A172 (cell line): ENCODE results near the gene CFL1. TPM values are rescaled to one million over a fixed set of nuclear protein-coding genes. Genes with fewer than 3 reads are reported as not detected.
"Not testable (repeated sequence)": the region's sequence is repeated elsewhere in the genome, so short reads cannot be mapped to it uniquely, and the experiment has no call there.

Experiments
- DNase-seq: peaks from one replicate; pipeline ENCODE4 v3.0.0-alpha.2; 2015; ENCODE audit warnings: low spot score
- total RNA-seq: library from RNA; depleted of rRNA; stranded (reverse); fragments of >200 nt; shearing (Covaris generic); gene quantifications from 2 replicates; pipeline ENCODE4 v1.2.3, GENCODE V29; 2014

The CFL1 gene
- total RNA-seq, 1 experiment from 2014 or later = 1,396 TPM

DNA sequence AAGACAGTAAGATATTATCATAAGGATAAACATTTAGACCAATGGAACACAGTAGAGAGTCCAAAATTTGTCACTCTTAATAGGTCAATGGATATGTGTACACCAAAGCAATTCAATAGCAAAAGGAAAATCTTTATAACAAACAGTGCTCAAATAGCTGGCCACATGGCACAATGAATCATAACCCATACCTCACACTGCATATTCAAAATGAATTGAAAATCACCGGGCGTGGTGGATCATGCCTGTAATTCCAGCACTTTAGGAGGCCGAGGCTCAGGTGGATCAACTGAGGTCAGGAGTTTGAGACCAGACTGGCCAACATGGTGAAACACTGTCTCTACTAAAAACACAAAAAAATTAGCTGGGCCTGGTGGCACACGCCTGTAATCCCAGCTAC, 15.8 kb downstream of the CFL1 start:
- DNase-seq = no peak

DNA sequence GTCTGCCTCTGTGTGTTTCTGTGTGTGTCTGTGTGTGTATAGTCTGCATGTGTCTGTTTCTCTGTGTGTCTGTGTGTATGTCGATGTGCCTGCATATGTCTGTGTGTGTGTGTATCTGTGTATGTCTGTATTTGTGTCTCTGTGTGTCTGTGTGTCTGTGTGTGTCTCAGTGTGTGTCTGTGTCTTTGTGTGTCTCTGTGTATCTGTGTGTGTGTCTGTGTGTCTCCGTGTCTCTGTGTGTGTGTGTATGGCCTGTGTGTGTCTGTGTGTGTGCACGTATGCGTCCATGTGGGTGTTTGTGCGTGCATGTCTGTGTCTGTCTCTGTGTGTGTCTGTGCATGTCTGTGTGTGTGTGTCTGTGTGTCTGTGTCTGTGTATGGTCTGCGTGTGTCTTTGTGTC, 23.8 kb downstream of the CFL1 start:
- no peak for DNase-seq

DNA sequence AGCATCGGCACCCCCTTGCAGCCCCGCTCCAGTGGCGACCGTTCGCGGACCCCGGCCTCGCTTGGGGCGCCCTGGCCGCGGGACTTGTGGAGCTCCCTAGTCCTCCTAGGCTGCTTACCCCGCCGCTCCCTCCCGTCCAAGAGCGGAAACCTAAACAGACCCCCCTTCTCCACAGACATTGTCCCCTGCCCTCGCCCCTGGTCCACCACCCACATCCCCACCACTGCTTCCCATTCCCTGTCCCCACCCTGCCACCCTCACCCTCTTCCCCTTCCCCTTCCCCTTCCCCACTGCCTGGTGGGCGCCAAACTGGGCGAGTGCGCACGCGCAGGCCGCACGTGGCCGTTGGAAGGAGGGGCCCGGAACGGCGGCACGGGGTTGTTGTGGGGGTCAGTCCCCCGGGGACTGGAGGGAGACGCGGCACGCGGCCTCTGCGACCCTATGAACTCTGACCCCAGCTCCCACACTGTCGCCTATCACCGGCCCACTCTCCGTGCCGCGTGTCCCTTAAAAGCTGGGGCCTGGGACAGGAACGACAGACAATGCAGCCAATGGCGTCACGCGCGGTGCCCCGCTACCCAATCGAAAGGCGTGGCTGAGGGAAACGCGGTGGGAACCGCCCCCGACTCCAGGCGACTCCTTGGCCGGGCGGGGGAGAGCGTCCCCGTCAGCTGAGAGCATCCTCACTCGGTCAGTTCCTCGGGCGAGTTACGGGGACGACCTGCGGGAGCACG, 24.5 kb downstream of the CFL1 start, which contains the start of gene SNX32:
TSS of gene SNX32 (plus strand) at position 667 of the 734 bp plus-strand sequence. CDS start 103 bp downstream, outside the sequence.
- DNase-seq = no peak

DNA sequence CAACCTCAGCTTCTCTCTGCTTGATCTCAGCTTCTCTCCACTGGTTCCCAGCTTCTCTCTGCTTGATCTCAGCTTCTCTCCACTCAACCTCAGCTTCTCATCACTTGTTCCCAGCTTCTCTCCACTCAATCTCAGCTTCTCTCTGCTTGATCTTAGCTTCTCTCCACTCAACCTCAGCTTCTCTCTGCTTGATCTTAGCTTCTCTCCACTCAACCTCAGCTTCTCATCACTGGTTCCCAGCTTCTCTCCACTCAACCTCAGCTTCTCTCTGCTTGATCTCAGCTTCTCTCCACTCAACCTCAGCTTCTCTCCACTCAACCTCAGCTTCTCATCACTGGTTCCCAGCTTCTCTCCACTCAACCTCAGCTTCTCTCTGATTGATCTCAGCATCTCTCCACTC, 25.7 kb downstream of the CFL1 start:
- not testable (repeated sequence) for DNase-seq

DNA sequence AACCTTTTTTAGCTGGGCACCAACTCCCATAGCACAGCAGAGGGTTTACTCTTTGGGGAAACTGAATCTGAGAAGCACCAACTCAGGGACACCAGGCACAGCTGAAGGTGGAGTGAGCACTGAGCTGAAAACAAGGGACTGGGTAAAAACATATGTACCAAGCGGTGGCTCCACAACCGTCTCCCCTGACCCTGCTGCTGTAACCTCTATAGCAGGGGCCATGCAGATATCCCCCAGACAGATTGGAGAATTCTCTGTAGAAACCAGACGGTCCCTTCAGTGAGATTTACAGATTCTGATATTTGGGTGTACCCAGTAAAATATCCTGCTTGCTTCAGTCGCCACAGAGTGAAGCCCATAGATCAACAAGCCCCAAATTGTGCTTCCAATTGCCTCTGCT, 28.5 kb downstream of the CFL1 start:
- DNase-seq = no peak

DNA sequence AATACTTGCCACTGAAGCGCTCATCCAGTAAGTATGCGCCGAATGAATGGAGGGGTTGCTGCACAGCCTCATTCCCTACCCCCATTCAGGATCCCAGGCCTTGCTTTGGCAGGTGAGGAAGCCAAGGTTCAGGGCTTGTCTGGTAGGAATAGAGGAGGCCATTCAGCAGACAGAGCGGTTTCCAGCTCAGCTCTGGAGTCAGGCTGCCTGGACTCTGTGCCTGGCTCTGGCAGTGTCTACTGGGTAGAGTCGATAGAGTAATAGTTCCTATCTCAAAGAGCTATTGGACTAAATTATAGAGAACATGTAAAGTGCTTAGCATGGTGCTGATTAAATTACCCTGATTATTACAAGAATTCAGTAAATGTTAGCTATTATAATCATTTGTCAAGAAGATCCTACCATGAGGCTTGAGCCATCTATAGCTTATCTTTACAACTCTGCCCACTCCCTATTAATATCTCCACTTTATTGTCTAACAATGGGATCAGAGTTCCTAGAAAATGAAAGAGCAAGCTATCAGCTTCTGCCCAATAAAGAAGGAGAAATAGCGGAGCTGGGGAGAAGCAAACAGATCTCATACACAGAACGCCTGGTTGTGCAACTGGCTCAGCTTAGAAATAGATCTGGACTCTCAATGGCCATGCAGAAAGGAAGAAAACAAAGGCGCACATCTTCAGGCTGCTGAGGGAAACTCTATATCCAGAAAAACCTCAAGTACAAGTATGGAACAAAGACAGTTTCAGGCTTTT, 30.8 kb downstream of the CFL1 start:
- DNase-seq = no peak

DNA sequence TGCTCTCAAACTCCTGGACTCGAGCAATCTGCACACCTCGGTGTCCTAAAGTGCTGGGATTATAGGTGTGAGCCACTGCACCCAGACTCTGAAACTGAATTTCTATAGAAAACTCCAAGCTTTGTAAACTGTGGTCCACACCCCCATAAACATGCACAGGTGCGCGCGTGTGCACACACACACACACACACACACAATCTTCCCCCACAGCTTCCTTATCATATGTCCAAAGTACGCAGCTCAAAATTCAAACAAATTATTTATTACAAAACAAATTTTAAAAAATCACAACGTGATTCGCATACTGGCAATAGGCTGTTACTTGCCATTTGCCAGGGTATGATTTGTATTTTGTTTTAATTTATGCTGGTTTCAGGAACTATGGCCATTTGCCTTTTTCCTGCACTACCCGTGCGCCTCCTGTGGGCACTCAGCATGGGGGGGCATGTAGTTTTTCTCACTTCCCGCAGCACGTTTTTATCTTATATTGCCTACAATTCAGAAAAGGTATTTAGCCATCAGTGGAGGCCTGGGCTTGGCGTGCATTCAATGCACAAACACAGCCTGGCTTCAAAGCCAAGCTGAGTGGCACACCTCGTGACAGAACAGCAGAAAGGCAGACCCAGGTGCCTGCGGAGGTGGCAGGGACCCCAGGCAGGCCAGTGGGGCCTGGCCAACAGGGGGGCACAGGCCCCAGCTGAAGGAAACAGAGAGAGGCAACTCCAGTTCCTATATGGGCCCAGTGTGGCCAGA, 35.0 kb downstream of the CFL1 start:
- no peak for DNase-seq

DNA sequence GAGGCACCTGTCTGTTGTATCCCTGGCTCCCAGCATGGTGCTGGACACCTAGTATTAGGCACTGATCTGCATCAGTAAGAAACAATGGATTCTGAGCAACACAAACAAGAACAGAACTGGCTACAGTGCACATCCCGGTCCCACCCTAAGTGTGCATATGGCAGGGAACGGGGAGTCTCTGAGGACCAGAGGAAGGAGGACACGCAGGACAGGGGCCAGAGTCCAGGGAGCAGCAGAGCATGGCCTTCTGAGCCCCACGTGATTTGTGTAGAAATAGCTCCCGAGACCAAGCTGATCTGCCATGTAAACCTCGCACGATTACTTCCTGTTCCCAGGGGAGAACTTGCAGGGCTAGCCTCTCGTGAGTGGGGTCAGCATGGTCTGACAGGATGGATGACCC, 36.9 kb downstream of the CFL1 start:
- DNase-seq = no peak

DNA sequence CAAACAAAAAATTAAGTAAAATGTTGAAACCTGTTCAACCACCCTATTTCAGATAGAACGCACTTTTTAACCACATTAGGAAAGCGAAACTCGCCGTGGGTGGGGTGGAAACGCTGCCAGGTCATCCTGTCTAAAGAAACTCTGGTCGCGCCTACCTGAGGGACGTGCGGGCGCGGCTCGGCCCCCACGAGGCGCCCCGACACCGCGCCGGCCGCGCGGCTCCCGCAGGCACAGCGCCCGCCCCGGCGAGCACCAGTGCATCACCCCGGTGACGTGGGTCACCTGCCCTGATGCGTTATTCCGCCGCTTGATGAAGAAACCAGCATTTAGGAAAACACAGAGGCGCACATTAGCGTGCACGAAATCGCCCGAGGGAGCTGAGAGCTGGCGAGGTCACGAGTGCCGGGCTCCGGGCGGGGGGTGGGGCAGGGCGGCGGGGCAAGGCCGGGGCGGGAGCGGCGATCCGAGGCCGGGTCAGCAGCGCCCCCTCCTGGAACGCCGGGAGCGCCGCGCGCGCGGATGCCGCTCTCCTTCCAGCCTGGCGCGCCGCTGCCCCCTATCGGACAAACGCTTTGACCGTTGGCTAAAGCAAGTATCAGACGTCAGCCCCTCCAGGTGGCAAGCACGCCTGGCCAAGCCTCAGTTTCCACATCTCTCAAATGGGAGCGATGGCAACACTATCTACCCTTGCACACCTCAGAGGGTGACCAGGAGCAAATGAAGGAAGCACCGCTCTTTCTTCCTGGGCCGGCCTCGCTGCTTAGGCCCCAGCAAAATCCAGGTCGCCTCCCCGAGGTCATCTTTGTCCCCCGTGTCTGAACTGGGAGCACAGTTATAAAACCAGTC, 39.9 kb downstream of the CFL1 start:
- peak; percentile 70 for DNase-seq

DNA sequence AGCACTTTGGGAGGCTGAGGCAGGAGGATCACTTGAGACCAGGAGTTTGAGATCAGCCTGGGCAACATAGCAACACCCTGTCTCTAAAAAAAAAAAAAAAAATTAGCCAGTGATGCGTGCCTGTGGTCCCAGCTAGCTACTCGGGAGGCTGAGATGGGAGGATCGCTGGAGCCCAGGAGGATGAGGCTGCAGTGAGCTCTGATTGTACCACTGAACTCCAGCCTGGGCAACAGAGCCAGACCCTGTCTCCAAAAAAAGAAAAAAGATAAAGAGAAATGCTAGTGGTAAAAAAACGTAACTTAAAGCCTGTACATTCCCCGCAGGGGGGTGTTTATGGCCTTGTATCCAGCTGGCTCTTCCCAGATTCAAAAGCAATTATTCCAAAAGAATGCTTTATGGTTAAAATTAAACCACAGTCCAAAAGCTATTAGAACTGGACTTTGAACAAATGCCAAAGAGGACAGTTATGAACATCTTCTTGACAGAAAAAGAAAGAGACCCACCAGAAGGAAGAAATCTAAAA, 40.6 kb downstream of the CFL1 start:
- no peak for DNase-seq

DNA sequence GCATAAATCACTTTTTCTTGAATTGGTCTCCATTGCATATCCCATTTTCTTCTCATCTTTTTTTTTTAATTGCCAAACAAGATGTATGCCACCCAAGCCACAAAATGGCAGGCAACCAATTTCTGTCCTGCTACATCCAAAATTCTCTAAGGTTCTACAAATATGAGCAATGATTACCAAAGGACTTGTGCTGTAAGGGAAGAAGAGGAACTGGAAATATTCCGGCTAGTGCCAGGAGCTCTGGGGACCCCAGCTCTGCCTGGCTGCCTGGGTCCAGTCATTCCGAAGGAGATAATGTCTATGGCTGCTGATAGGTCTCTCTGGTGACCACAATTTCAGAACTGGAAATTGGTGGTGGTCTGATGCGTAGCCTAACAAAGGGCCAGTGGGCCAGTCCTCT, 41.3 kb downstream of the CFL1 start:
- DNase-seq = no peak

DNA sequence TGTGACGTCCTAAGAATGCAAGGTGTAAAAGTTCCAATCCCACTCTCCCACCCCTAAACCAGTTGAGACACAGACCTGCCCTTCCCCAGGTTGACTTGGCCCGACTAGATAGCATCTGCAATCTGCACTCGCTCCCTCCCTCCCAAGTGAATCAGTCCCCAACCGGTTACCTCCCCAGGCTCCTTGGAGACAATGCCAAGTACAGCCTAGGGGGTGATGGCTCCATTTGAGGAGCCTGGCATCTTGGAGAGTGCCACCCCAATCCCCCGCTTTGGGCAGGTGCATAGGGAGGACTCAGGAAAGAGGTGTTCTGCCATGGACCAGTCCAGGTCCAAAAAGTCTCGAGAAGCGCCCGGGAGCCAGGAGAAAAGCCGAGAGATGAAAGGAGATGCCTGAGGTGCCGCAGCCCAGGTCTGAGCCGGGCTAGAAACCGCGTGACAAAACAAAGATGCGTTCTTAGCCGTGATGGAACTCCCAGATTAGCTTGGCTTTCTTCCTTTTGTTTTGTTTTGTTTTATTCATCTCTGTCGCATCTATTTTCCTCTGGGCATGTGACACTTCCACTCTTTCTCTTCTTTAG, 42.9 kb downstream of the CFL1 start:
- no peak for DNase-seq

DNA sequence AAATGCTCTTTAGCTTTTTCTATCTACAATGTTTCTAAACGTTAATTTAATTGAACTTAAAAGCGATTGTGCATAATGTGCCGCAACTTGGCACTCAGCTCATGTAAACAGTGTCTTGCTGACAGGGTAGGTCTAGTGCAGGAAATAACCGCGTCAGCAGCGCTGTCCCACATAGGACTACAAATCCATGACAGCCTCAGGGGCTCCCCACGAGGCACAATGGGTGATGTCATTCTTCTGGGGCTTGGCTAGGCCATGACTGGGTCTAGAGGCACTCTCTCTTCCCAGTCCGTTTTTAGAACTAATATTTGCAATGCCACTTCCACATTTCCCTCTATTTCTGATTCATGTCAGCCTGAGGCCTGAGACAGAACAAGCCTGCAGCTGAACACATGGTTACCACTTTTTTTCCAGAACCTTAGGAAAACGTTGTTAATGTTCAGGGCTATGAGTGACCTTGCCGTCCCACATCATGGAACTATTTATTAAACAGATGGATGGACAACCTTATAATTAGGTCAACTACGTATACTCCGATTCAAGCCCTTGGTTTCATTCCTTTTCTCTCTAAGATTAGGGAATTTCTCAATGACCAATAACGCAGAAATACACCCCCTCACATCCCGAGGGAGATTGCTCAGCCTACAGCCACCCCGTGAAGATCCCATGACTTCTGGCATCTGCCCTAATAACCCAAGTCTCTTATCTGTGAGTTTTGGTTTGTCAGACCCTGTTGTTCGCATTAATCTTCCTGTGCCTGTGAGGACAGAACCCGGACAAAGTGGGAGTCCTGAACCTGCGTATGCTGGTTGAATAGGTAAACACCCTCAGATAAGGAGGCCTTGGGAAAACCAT, 43.6 kb downstream of the CFL1 start:
- DNase-seq = no peak

DNA sequence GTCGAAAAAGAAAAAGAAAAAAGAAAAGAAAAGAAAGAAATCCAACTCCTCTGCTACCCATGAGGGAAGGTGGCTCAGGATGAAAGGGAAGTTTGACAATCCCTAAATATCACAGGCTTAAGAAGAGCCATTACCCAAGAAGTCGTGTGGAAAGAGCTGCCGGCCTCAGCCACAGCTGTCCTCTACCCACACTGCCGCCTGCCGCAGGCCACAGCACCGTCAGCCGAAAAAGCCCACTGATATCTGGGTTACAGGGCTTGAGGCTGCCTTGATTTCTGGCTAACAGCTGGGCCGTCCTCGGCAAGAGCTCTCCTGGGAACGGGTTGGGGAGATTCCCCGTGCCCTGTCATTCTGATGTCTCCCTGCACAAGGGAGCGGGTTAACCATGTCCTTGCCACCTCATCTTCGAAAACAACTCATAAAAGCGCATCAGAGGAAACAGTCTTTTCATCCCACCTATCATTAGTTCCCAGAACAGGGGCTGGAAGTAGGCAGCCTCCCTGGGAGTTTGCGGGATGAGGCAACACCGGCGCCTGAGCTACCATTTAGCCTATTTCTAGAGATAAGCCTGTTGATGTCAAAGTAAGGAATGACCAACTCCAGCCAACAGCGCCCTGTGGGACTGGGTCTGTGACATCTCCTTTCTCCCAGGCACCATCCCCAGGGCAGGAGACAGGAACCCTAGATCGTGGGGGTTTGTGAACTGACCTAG, 46.1 kb downstream of the CFL1 start:
- DNase-seq = no peak

DNA sequence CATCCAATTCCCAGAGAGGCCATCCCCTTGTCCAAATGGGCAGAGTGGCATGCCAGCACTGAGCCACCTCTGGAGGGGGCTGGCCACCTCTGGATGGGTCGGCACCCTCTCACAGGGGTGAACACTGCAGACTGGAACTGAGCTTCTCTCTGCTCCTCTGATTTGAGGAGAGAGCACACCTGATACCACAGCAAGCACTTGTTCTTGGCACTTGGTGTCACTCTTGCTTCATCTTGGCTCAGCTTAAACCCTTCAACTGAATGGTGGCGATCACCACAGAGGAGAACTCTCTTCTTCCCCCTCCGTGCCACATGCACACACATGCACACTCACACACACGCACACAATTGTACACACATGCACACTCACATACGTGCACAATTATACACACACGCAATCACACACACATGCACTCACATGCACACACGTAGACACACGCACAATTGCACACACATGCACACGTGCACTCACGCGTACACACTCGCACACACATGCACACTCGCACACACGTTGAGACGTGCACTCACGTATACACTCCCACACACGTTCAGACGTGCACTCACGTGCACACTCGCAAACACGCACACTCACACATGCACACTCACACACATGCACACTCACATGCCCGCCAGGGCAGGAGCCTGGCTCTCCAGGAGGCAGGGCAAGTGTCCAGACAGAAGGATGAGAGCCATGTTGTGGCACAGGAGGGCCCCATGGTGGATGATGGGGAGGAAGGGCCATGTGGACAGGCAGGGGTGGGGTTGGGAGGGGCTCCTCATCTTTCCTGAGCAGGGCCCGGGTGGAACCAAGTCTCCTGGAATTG, 47.7 kb downstream of the CFL1 start:
- DNase-seq = no peak

DNA sequence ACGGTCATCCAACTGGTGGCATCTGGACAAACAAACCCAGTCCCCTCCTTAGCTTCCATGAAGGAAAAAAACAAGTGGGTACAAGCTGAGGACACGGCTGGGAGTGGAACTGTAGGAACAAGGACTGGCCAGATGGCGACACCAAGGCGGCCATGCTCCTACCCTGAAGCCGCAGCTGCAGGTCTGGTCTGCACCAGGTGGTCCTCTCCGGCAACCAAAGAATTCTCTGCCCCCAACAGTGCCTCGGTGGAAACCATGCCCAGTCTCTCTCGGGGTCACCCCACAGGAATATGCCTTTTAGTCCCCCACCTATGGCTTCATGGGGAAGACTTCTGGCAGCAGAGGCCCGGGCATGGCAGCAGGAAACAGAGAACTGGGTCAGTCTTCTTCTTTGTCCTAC, 48.5 kb downstream of the CFL1 start:
- no peak for DNase-seq

DNA sequence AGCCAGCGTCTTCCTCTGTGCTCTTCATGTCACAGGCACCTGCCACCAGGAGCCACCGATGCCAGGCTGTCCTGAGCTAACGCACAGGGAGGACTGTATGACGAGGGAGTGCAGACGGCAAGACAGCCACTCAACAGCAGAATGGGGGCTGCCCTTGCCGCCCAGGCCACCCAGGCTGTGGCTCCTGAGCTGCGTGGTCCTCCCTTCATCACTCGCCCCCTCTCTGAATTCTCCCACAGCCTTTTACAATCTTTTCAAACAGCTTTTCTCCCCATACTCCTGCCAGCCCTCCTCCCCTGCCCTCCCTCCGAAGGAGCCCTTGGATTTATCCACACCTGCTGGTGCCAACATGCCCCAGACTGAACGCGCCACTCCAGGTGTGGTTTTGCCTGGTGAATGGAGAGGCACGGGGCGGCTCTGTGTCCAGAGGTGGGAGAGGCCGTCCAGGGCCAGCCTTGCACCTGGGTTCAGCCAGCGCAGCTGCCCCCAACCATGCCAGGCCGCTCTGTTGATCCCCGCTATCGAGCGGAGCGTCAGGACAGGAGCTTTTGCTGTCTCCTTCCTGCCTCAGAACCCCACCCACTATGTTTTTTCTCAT, 49.1 kb downstream of the CFL1 start:
- DNase-seq = no peak

DNA sequence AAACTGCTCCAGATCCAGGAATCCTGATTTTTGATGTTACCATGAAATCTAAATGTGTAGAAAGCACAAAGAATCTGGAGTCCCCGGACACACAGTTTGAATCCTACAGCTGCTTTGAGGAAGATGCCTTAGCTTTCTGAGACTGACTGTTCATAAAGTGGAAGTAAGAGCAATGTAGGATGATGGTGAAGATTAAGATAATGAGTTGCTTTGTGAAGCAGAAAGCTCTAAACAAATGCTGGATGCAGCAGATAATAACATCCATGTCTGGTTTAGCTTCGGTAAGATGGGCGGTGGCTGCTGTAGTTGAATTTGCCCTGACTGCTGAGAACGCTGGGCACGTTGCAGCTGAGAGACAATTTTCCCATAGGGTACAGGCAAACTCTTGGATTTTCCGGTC, 51.0 kb downstream of the CFL1 start:
- DNase-seq = no peak
